ENCODE results near the gene HS6ST3.

DNA sequence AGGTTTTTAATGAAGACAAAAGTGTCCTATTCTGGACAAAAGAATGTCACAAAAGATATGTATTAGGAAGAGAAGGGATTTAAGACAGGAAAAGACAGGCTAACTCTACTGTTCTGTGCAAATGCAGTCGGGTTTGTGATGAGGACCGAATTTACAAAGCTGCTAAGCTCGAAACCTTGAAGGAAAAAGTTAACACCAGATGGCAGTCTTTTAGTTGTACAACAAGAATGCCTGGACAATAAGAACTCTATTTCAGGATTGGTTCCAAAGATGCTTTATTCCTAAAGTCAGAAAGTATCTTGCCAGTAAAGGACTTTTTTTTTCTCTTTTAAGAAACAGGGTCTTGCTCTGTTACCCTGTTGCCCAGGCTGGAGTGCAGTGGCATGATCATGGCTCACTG is 51.1 kb downstream of the HS6ST3 start:
- no peak for TF ChIP-seq EZH2phosphoT487 (IDR thresholded peaks at IDR 0.05; ENCODE audit: insufficient read depth, low read depth)
- no peak for TF ChIP-seq EZH2 (IDR thresholded peaks at IDR 0.05; ENCODE audit: insufficient read depth, poor library complexity, severe bottlenecking)

All from GM23248 (cell line).